K562 (cell line): Measurements from ENCODE around the gene MERTK. TPM values are rescaled to one million over a fixed set of nuclear protein-coding genes. Genes with fewer than 3 reads are reported as not detected.

Source experiments
- CBFA2T2 ChIP-seq: fragments of 450-650 bp; conservative IDR thresholded peaks from 2 replicates; pipeline ENCODE4 v1.6.1; 2017; ENCODE audit warnings: mild to moderate bottlenecking
- EZH2 ChIP-seq: IDR thresholded peaks from 2 replicates; pipeline ENCODE4 v1.6.1; 2012; ENCODE audit warnings: low read depth, mild to moderate bottlenecking, inconsistent platforms, low read length, borderline replicate concordance
- GATAD2B ChIP-seq: fragments of 450-650 bp; IDR thresholded peaks from 2 replicates; pipeline ENCODE4 v1.6.1; 2017; ENCODE audit warnings: mild to moderate bottlenecking, borderline replicate concordance
- HDAC1 ChIP-seq, 2 experiments: fragments of 450-650 bp; IDR thresholded peaks; 2 replicates each; pipeline ENCODE4 v1.6.1; 2016 to 2017; ENCODE audit warnings: inconsistent platforms in 1 of 2, mild to moderate bottlenecking in 1 of 2, moderate library complexity in 1 of 2
- KAT7 ChIP-seq: sonication (generic); formaldehyde crosslinking; IDR thresholded peaks from 2 replicates; pipeline ENCODE4 v1.8.0; 2022; ENCODE audit warnings: missing genetic modification reagents, mild to moderate bottlenecking, borderline replicate concordance
- KAT8 ChIP-seq: fragments of 450-650 bp; IDR thresholded peaks from 2 replicates; pipeline ENCODE4 v1.6.1; 2016; ENCODE audit warnings: low read depth, mild to moderate bottlenecking
- MCM2 ChIP-seq: fragments of 450-650 bp; IDR thresholded peaks from 2 replicates; pipeline ENCODE4 v1.6.1; 2017; ENCODE audit warnings: low read depth, mild to moderate bottlenecking
- NFIC ChIP-seq: fragments of 450-650 bp; IDR thresholded peaks from 2 replicates; pipeline ENCODE4 v1.6.1; 2017; ENCODE audit warnings: mild to moderate bottlenecking, inconsistent platforms
- PPARD ChIP-seq: fragments of 250-450 bp; sonication (Bioruptor Pico); IDR thresholded peaks from 2 replicates; pipeline ENCODE4 v1.8.0; 2022; ENCODE audit warnings: inconsistent platforms, mild to moderate bottlenecking, moderate library complexity
- RBM25 ChIP-seq: fragments of 200-400 bp; formaldehyde crosslinking; IDR thresholded peaks from 2 replicates; pipeline ENCODE4 v1.6.1; 2018; ENCODE audit warnings: low read length, low read depth, moderate library complexity; ENCODE audit not compliant: severe bottlenecking
- SP2 ChIP-seq: IDR thresholded peaks from 2 replicates; pipeline ENCODE4 v1.6.1; 2011; ENCODE audit warnings: mild to moderate bottlenecking, low read depth, low read length, moderate library complexity; ENCODE audit not compliant: poor library complexity, severe bottlenecking; ENCODE audit errors: extremely low read depth
- SRF ChIP-seq, 2 experiments: fragments of 250-450, 450-650 bp in 1 of 2; sonication (Bioruptor Pico) in 1 of 2; sonication (generic) in 1 of 2; formaldehyde crosslinking; IDR thresholded peaks; 2 replicates each; pipeline versions ENCODE4 v1.5.0 to v1.5.1; 2020 to 2022; ENCODE audit warnings: mild to moderate bottlenecking in 1 of 2, missing genetic modification reagents in 1 of 2
- STAT5A ChIP-seq: IDR thresholded peaks from 2 replicates; pipeline ENCODE4 v1.6.1; 2012; ENCODE audit warnings: low read length, inconsistent platforms, borderline replicate concordance
- STAT5B ChIP-seq: fragments of 250-450 bp; sonication (Bioruptor Pico); IDR thresholded peaks from 2 replicates; pipeline ENCODE4 v1.8.0; 2021; ENCODE audit warnings: mild to moderate bottlenecking, inconsistent platforms
- TCF7L2 ChIP-seq: fragments of 150-350 bp; IDR thresholded peaks from 2 replicates; pipeline ENCODE4 v1.6.1; 2016; ENCODE audit warnings: low read depth, mild to moderate bottlenecking, low read length, moderate library complexity
- TEAD4 ChIP-seq, 2 experiments: sonication (generic) in 1 of 2; formaldehyde crosslinking in 1 of 2; IDR thresholded peaks; 2 replicates each; pipeline versions ENCODE4 v1.6.1 to v1.8.0; 2012 to 2022; ENCODE audit warnings: borderline replicate concordance in 1 of 2, inconsistent platforms in 1 of 2, low read length in 1 of 2, mild to moderate bottlenecking in 1 of 2, missing genetic modification reagents in 1 of 2
- ZNF436 ChIP-seq: fragments of 250-450, 450-650 bp; sonication (Bioruptor Pico); formaldehyde crosslinking; IDR thresholded peaks from 2 replicates; pipeline ENCODE4 v1.7.0; 2020; ENCODE audit warnings: mild to moderate bottlenecking
- ZNF551 ChIP-seq: fragments of 250-450 bp; sonication (Bioruptor Pico); IDR thresholded peaks from 2 replicates; pipeline ENCODE4 v1.5.0; 2021; ENCODE audit warnings: mild to moderate bottlenecking, moderate library complexity
- ZNF561 ChIP-seq: fragments of 450-650 bp; formaldehyde crosslinking; conservative IDR thresholded peaks from 2 replicates; pipeline ENCODE4 v1.4.0; 2020; ENCODE audit warnings: mild to moderate bottlenecking, moderate library complexity
- ZNF77 ChIP-seq: fragments of 250-450 bp; sonication (Bioruptor Pico); IDR thresholded peaks from 2 replicates; pipeline ENCODE4 v1.5.0; 2020
- polyA plus RNA-seq, 8 experiments: library from polyadenylated mRNA; depleted of rRNA in 4 of 8; stranded (reverse) in 5 of 8; unstranded in 3 of 8; fragments of >200 nt; fragmentation: Nextera tagmentation in 2 of 8; fragmentation: Illumina TruSeq in 1 of 8; extraction: Ambion mirVana in 2 of 8; extraction: Trizol in 1 of 8; gene quantifications; 2 replicates each; pipeline versions ENCODE4 v1.2.1 to v1.2.3, GENCODE V29; 2011 to 2014; ENCODE audit warnings: inconsistent platforms in 1 of 8, missing spikeins in 1 of 8
- total RNA-seq, 7 experiments: library from RNA; depleted of rRNA in 6 of 7; stranded (reverse); fragments of >200 nt in 6 of 7; fragmentation: Illumina TruSeq in 2 of 7; extraction: Trizol in 2 of 7; gene quantifications; 2 replicates each; pipeline versions ENCODE4 v1.2.1 to v1.2.3, GENCODE V29; 2011 to 2021; ENCODE audit warnings: low replicate concordance in 1 of 7
- TF ChIP-seq, protein P1 (sequence below): fragments of 250-450 bp; sonication (Bioruptor Pico); IDR thresholded peaks from 2 replicates; pipeline ENCODE4 v1.4.0; 2020
- TF ChIP-seq, protein P2 (sequence below): conservative IDR thresholded peaks from 2 replicates; pipeline ENCODE4 v1.6.1; 2011; ENCODE audit warnings: low read depth, mild to moderate bottlenecking, low read length; ENCODE audit not compliant: control insufficient read depth
- TF ChIP-seq, protein P3 (sequence below), 2 experiments: fragments of 450-650 bp; IDR thresholded peaks; 2 replicates each; pipeline ENCODE4 v1.6.1; 2016
- TF ChIP-seq, protein P4 (sequence below): fragments of 450-650 bp; IDR thresholded peaks from 2 replicates; pipeline ENCODE4 v1.7.1; 2018; ENCODE audit warnings: mild to moderate bottlenecking, low read depth; ENCODE audit not compliant: partially characterized antibody

MERTK gene
- total and polyA plus RNA-seq, 9 of the 15 experiments (the other 6 are each of a cell fraction or from before 2014, with no cell fraction given), result 0.23 to 1.6 (median 0.74) TPM

DNA sequence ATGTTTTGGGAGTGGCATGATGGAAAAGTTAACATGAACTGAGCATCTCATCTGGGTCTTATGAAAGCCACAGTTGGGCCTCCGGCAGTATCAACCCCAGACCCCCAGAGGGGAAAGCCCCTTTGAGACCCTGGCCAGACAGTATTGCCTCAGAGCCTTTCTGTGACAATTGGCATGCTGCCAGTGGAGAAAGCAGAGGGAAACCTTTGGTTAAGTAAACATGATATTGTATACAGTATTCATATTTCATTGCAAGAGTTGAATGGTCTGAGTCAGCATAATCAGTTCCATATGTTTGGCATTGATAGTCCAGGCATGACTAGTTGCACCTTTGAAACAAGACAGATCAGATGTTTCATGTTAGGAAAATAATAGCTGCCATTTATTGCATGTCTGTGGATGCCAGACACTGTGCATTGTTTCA, 20.0 kb downstream of the MERTK start (continued):
- TF ChIP-seq, protein P1, sequence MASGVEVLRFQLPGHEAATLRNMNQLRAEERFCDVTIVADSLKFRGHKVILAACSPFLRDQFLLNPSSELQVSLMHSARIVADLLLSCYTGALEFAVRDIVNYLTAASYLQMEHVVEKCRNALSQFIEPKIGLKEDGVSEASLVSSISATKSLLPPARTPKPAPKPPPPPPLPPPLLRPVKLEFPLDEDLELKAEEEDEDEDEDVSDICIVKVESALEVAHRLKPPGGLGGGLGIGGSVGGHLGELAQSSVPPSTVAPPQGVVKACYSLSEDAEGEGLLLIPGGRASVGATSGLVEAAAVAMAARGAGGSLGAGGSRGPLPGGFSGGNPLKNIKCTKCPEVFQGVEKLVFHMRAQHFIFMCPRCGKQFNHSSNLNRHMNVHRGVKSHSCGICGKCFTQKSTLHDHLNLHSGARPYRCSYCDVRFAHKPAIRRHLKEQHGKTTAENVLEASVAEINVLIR, result no peak
- no peak for TF ChIP-seq ZNF436 (CRISPR knock-in tag)
- TF ChIP-seq CBFA2T2, result peak; percentile 73
- TF ChIP-seq EZH2, result no peak
- no peak for TF ChIP-seq ZNF77 (CRISPR knock-in tag)
- peak; percentile 64; the same call in 1 of the 2 replicates for TF ChIP-seq GATAD2B
- TF ChIP-seq ZNF551, result no peak
- TF ChIP-seq, protein P2, sequence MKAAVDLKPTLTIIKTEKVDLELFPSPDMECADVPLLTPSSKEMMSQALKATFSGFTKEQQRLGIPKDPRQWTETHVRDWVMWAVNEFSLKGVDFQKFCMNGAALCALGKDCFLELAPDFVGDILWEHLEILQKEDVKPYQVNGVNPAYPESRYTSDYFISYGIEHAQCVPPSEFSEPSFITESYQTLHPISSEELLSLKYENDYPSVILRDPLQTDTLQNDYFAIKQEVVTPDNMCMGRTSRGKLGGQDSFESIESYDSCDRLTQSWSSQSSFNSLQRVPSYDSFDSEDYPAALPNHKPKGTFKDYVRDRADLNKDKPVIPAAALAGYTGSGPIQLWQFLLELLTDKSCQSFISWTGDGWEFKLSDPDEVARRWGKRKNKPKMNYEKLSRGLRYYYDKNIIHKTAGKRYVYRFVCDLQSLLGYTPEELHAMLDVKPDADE, result no peak
- TF ChIP-seq, protein P3, sequence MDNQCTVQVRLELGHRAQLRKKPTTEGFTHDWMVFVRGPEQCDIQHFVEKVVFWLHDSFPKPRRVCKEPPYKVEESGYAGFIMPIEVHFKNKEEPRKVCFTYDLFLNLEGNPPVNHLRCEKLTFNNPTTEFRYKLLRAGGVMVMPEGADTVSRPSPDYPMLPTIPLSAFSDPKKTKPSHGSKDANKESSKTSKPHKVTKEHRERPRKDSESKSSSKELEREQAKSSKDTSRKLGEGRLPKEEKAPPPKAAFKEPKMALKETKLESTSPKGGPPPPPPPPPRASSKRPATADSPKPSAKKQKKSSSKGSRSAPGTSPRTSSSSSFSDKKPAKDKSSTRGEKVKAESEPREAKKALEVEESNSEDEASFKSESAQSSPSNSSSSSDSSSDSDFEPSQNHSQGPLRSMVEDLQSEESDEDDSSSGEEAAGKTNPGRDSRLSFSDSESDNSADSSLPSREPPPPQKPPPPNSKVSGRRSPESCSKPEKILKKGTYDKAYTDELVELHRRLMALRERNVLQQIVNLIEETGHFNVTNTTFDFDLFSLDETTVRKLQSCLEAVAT (IDR thresholded peaks at IDR 0.05), result peak in 1 of 2 experiments; percentile 98; a peak in 2 of 4 replicates
- peak; percentile 52; the same call in 1 of the 2 replicates for TF ChIP-seq STAT5A
- no peak for TF ChIP-seq SRF (CRISPR knock-in tag; IDR thresholded peaks at IDR 0.05)
- no peak for TF ChIP-seq KAT7 (CRISPR knock-in tag)
- TF ChIP-seq NFIC, result peak; percentile 99
- TF ChIP-seq ZNF561 (CRISPR knock-in tag), result no peak
- TF ChIP-seq STAT5B, result no peak
- peak; percentile 80 for TF ChIP-seq TEAD4 (IDR thresholded peaks at IDR 0.05; ENCODE audit: low read length)
- TF ChIP-seq TEAD4 (CRISPR knock-in tag; IDR thresholded peaks at IDR 0.05; ENCODE audit: borderline replicate concordance), result no peak
- TF ChIP-seq, protein P4, sequence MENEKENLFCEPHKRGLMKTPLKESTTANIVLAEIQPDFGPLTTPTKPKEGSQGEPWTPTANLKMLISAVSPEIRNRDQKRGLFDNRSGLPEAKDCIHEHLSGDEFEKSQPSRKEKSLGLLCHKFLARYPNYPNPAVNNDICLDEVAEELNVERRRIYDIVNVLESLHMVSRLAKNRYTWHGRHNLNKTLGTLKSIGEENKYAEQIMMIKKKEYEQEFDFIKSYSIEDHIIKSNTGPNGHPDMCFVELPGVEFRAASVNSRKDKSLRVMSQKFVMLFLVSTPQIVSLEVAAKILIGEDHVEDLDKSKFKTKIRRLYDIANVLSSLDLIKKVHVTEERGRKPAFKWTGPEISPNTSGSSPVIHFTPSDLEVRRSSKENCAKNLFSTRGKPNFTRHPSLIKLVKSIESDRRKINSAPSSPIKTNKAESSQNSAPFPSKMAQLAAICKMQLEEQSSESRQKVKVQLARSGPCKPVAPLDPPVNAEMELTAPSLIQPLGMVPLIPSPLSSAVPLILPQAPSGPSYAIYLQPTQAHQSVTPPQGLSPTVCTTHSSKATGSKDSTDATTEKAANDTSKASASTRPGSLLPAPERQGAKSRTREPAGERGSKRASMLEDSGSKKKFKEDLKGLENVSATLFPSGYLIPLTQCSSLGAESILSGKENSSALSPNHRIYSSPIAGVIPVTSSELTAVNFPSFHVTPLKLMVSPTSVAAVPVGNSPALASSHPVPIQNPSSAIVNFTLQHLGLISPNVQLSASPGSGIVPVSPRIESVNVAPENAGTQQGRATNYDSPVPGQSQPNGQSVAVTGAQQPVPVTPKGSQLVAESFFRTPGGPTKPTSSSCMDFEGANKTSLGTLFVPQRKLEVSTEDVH, result no peak
- TF ChIP-seq RBM25, result no peak
- TF ChIP-seq KAT8, result no peak
- no peak for TF ChIP-seq TCF7L2
- no peak for TF ChIP-seq HDAC1 (IDR thresholded peaks at IDR 0.05)
- TF ChIP-seq SP2, result no peak
- TF ChIP-seq MCM2, result no peak
- TF ChIP-seq PPARD (CRISPR knock-in tag), result no peak
